Subcutaneous adipose tissue (tissue), 4 donors: Measurements from ENCODE around the gene PSAT1. TPM values are rescaled to one million over a fixed set of nuclear protein-coding genes. Genes with fewer than 3 reads are reported as not detected.

ENCODE experiments used
- CTCF ChIP-seq: fragments of 450-650 bp; IDR thresholded peaks from one replicate; pipeline ENCODE4 v1.5.1; 2016; ENCODE audit warnings: low read depth, mild to moderate bottlenecking, control low read depth, antibody characterized with exemption, moderate library complexity
- total RNA-seq, 4 donors: library from RNA; depleted of rRNA; stranded (reverse); fragments of >200 nt; gene quantifications; one replicate each; pipeline ENCODE4 v1.1.0, GENCODE V29; 2016

The PSAT1 gene
- total RNA-seq, 4 donors from 2014 or later: 0.66 to 33.8 (median 5.8) TPM

- TF ChIP-seq CTCF: no peak
Observed at GRCh38 chr9:78301466-78301865, 4.5 kb downstream of the PSAT1 start.

GRCh38 chr9:78303377-78304062, 6.6 kb downstream of the PSAT1 start:
- no peak for TF ChIP-seq CTCF

- no peak for TF ChIP-seq CTCF
Observed at GRCh38 chr9:78304357-78304756, 7.4 kb downstream of the PSAT1 start.

- no peak for TF ChIP-seq CTCF
Observed at GRCh38 chr9:78306222-78307076, 9.5 kb downstream of the PSAT1 start.

- no peak for TF ChIP-seq CTCF
Observed at GRCh38 chr9:78307360-78307759, 10.4 kb downstream of the PSAT1 start.

- no peak for TF ChIP-seq CTCF
Observed at GRCh38 chr9:78309066-78309465, 12.1 kb downstream of the PSAT1 start.

GRCh38 chr9:78311075-78311474, 14.2 kb downstream of the PSAT1 start:
- no peak for TF ChIP-seq CTCF
